ENCODE data around the gene SRBD1.

DNA sequence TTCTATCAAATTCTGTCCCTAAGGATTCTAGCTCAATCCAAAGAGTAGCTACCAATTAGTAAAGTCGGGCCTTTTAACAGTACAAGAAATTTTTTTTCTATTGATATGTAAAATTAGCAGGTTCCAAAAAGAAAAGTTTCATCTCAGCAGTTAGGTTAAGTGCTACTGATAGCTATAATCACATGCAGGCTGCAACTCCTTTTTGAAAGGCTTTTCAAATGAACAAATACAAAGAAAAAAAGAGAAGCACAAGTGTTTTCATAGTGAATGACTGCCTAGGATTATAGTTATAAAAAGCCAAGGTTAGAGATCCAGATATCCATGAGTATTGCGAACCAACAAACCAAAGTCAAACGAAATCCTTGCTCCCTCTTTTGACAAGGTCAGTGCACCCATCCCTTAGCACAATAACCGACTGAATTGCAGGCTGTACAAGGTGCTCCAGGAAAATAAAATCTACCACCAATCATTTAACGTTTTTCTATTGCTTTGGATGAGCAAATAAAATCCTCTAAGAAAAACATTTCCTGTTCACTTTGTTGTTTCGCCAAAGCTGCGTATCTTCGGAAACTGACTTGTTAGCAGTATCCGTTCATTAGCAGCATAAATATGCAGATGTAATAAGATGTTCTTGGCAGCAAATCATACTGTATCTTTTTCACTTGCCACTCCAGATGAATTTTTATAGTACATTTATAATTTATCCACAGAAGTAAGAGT, 100.2 kb downstream of the SRBD1 start:
- TF ChIP-seq, protein P1, sequence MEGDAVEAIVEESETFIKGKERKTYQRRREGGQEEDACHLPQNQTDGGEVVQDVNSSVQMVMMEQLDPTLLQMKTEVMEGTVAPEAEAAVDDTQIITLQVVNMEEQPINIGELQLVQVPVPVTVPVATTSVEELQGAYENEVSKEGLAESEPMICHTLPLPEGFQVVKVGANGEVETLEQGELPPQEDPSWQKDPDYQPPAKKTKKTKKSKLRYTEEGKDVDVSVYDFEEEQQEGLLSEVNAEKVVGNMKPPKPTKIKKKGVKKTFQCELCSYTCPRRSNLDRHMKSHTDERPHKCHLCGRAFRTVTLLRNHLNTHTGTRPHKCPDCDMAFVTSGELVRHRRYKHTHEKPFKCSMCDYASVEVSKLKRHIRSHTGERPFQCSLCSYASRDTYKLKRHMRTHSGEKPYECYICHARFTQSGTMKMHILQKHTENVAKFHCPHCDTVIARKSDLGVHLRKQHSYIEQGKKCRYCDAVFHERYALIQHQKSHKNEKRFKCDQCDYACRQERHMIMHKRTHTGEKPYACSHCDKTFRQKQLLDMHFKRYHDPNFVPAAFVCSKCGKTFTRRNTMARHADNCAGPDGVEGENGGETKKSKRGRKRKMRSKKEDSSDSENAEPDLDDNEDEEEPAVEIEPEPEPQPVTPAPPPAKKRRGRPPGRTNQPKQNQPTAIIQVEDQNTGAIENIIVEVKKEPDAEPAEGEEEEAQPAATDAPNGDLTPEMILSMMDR (conservative IDR thresholded peaks at IDR 0.05; ENCODE audit: low read depth, low read length) = no peak
- no peak for TF ChIP-seq EZH2 (IDR thresholded peaks at IDR 0.05; ENCODE audit: low read length, unreplicated experiment)
- no peak for TF ChIP-seq EZH2phosphoT487 (IDR thresholded peaks at IDR 0.05; ENCODE audit: borderline replicate concordance, low read length)

All from PC-3 (cell line).